ENCODE results near the gene PRPF40B.
A peak's percentile ranks its signal among the peaks of the same experiment; 100 is the strongest.

The PRPF40B gene

GRCh38 chr12:49678711-49679110 lies 55.4 kb downstream of the PRPF40B start:
- no peaks in the 10 kb centered on the region for H3K36me3 Mint-ChIP-seq (ENCODE audit: insufficient read depth)
- H3K4me3 Mint-ChIP-seq: no peak overlapping the region
- ATAC-seq (replicated peaks) (no peak), DNase-seq (no peak)
- H3K9me3 Mint-ChIP-seq: no peaks in the 10 kb centered on the region
- no peaks in the 10 kb centered on the region for H3K27me3 Mint-ChIP-seq
- peaks cover 33 to 49% of the 10 kb centered on the region in 2 donors for H3K4me1 Mint-ChIP-seq (ENCODE audit: low read depth in 2 of 2)
- no peak overlapping the region for H3K27ac Mint-ChIP-seq

GRCh38 chr12:49680075-49680474 lies 56.7 kb downstream of the PRPF40B start:
- Mint-ChIP-seq H3K4me1 (ENCODE audit: low read depth in 2 of 2) (peaks cover 26 to 48% of the 10 kb centered on the region in 2 donors), H3K9me3 (no peaks in the 10 kb centered on the region), H3K27ac (peak overlapping the region in 1 of 2 donors; percentile 68), H3K4me3 (no peak overlapping the region), H3K36me3 (ENCODE audit: insufficient read depth) (no peaks in the 10 kb centered on the region), H3K27me3 (no peaks in the 10 kb centered on the region)
- DNase-seq (no peak), ATAC-seq (replicated peaks) (no peak)

- Mint-ChIP-seq H3K27me3 (no peaks in the 10 kb centered on the region), H3K36me3 (ENCODE audit: insufficient read depth) (no peaks in the 10 kb centered on the region), H3K4me3 (peak overlapping the region; percentile 6 to 25), H3K9me3 (no peaks in the 10 kb centered on the region), H3K27ac (peak overlapping the region; percentile 42 to 86), H3K4me1 (ENCODE audit: low read depth in 2 of 2) (peaks cover 20 to 44% of the 10 kb centered on the region in 2 donors)
- DNase-seq (no peak), ATAC-seq (replicated peaks) (peak; percentile 72)
These were observed 60.4 kb downstream of the PRPF40B start for GRCh38 chr12:49683599-49684309.

- H3K27me3 Mint-ChIP-seq: no peaks in the 10 kb centered on the region
- no peaks in the 10 kb centered on the region for H3K9me3 Mint-ChIP-seq
- H3K4me3 Mint-ChIP-seq: peak overlapping the region; percentile 6 to 25
- H3K27ac Mint-ChIP-seq: peak overlapping the region; percentile 42 to 86
- peaks cover 20 to 47% of the 10 kb centered on the region in 2 donors for H3K4me1 Mint-ChIP-seq (ENCODE audit: low read depth in 2 of 2)
- H3K36me3 Mint-ChIP-seq (ENCODE audit: insufficient read depth): no peaks in the 10 kb centered on the region
- no peak for DNase-seq
- no peak for ATAC-seq (replicated peaks)
These were observed 61.0 kb downstream of the PRPF40B start for GRCh38 chr12:49684310-49684854.

- Mint-ChIP-seq H3K9me3 (no peaks in the 10 kb centered on the region), H3K27me3 (no peaks in the 10 kb centered on the region), H3K36me3 (ENCODE audit: insufficient read depth) (no peaks in the 10 kb centered on the region), H3K27ac (peak overlapping the region in 1 of 2 donors; percentile 63), H3K4me1 (ENCODE audit: low read depth in 2 of 2) (peaks cover 28 to 57% of the 10 kb centered on the region in 2 donors), H3K4me3 (no peak overlapping the region)
- DNase-seq (no peak), ATAC-seq (replicated peaks) (no peak)
These were observed 64.6 kb downstream of the PRPF40B start for GRCh38 chr12:49687941-49688340.

GRCh38 chr12:49689237-49689636 lies 65.9 kb downstream of the PRPF40B start:
- H3K9me3 Mint-ChIP-seq: no peaks in the 10 kb centered on the region
- H3K27me3 Mint-ChIP-seq: no peaks in the 10 kb centered on the region
- DNase-seq (no peak), ATAC-seq (replicated peaks) (no peak)
- peaks cover 19 to 47% of the 10 kb centered on the region in 2 donors for H3K4me1 Mint-ChIP-seq (ENCODE audit: low read depth in 2 of 2)
- H3K4me3 Mint-ChIP-seq: no peak overlapping the region
- peak overlapping the region; percentile 1 to 9 for H3K27ac Mint-ChIP-seq
- H3K36me3 Mint-ChIP-seq (ENCODE audit: insufficient read depth): no peaks in the 10 kb centered on the region

- no peak overlapping the region for H3K4me3 Mint-ChIP-seq
- no peaks in the 10 kb centered on the region for H3K27me3 Mint-ChIP-seq
- H3K27ac Mint-ChIP-seq: peak overlapping the region in 1 of 2 donors; percentile 1
- no peaks in the 10 kb centered on the region for H3K36me3 Mint-ChIP-seq (ENCODE audit: insufficient read depth)
- DNase-seq: no peak
- no peak for ATAC-seq (replicated peaks)
- H3K4me1 Mint-ChIP-seq (ENCODE audit: low read depth in 2 of 2): peaks cover 19 to 41% of the 10 kb centered on the region in 2 donors
- H3K9me3 Mint-ChIP-seq: no peaks in the 10 kb centered on the region
These were observed 66.4 kb downstream of the PRPF40B start for GRCh38 chr12:49689785-49690184.

- no peak overlapping the region for H3K27ac Mint-ChIP-seq
- no peak overlapping the region for H3K4me3 Mint-ChIP-seq
- no peaks in the 10 kb centered on the region for H3K36me3 Mint-ChIP-seq (ENCODE audit: insufficient read depth)
- no peaks in the 10 kb centered on the region for H3K9me3 Mint-ChIP-seq
- DNase-seq: no peak
- H3K27me3 Mint-ChIP-seq: no peaks in the 10 kb centered on the region
- ATAC-seq (replicated peaks): no peak
- peaks cover 15 to 37% of the 10 kb centered on the region in 2 donors for H3K4me1 Mint-ChIP-seq (ENCODE audit: low read depth in 2 of 2)
These were observed 69.5 kb downstream of the PRPF40B start for GRCh38 chr12:49692851-49693250.

GRCh38 chr12:49693931-49694444 lies 70.6 kb downstream of the PRPF40B start:
- no peak for DNase-seq
- Mint-ChIP-seq H3K27ac (no peak overlapping the region), H3K4me1 (ENCODE audit: low read depth in 2 of 2) (peaks cover 21 to 48% of the 10 kb centered on the region in 2 donors), H3K36me3 (ENCODE audit: insufficient read depth) (peaks cover 3% of the 10 kb centered on the region), H3K4me3 (no peak overlapping the region), H3K9me3 (no peaks in the 10 kb centered on the region), H3K27me3 (no peaks in the 10 kb centered on the region)
- ATAC-seq (replicated peaks): no peak

Measured in effector memory CD8-positive, alpha-beta T cell (primary cell).